ENCODE results near the gene RNGTT.
"Not testable (repeated sequence)": the region's sequence is repeated elsewhere in the genome, so short reads cannot be mapped to it uniquely, and the experiment has no call there.

The RNGTT gene

GRCh38 chr6:88972504-88973423, 9.3 kb upstream of the RNGTT start:
- no peak for DNase-seq (ENCODE audit: low read depth)
- H3K4me3 ChIP-seq (ENCODE audit: low read length) = no peak overlapping the region
- no peak for TF ChIP-seq CTCF (IDR thresholded peaks at IDR 0.05; ENCODE audit: insufficient read depth, low read depth, low read length, missing control alignments)

- no peak overlapping the region for H3K4me3 ChIP-seq (ENCODE audit: low read length)
- TF ChIP-seq CTCF (IDR thresholded peaks at IDR 0.05; ENCODE audit: insufficient read depth, low read depth, low read length, missing control alignments) = no peak
- DNase-seq (ENCODE audit: low read depth) = no peak
These were observed 6.9 kb upstream of the RNGTT start for GRCh38 chr6:88970301-88970700.

- not testable (repeated sequence) for DNase-seq (ENCODE audit: low read depth)
These were observed 5.8 kb upstream of the RNGTT start for GRCh38 chr6:88969255-88969654.

GRCh38 chr6:88967891-88968290, 4.5 kb upstream of the RNGTT start:
- no peak for DNase-seq (ENCODE audit: low read depth)
- no peak for TF ChIP-seq CTCF (IDR thresholded peaks at IDR 0.05; ENCODE audit: insufficient read depth, low read depth, low read length, missing control alignments)
- no peak overlapping the region for H3K4me3 ChIP-seq (ENCODE audit: low read length)

More at GRCh38 chr6:88969255-88969654, 5.8 kb upstream of the RNGTT start:
- H3K4me3 ChIP-seq (ENCODE audit: low read length) = not testable (repeated sequence)

GRCh38 chr6:88965691-88966090, 2.3 kb upstream of the RNGTT start:
- no peak for TF ChIP-seq CTCF (IDR thresholded peaks at IDR 0.05; ENCODE audit: insufficient read depth, low read depth, low read length, missing control alignments)
- no peak for DNase-seq (ENCODE audit: low read depth)
- H3K4me3 ChIP-seq (ENCODE audit: low read length) = no peak overlapping the region

- TF ChIP-seq CTCF (IDR thresholded peaks at IDR 0.05; ENCODE audit: insufficient read depth, low read depth, low read length, missing control alignments) = no peak
- DNase-seq (ENCODE audit: low read depth) = no peak
These were observed 1.1 kb upstream of the RNGTT start for GRCh38 chr6:88964509-88964908.

GRCh38 chr6:88958842-88959241, 4.6 kb downstream of the RNGTT start:
- DNase-seq (ENCODE audit: low read depth) = no peak
- H3K4me3 ChIP-seq (ENCODE audit: low read length) = no peak overlapping the region
- no peak for TF ChIP-seq CTCF (IDR thresholded peaks at IDR 0.05; ENCODE audit: insufficient read depth, low read depth, low read length, missing control alignments)

More at GRCh38 chr6:88964509-88964908, 1.1 kb upstream of the RNGTT start:
- H3K4me3 ChIP-seq (ENCODE audit: low read length) = peak overlapping the region; percentile 60
